ENCODE data around the gene FBN1.

- TF ChIP-seq CTCF (IDR thresholded peaks at IDR 0.05) (no peak), POLR2A (IDR thresholded peaks at IDR 0.05) (no peak)
These were observed 7.9 kb downstream of the FBN1 start for GRCh38 chr15:48637639-48638038.
